K562 (cell line): Measurements from ENCODE around the gene C1orf94. TPM values are rescaled to one million over a fixed set of nuclear protein-coding genes. Genes with fewer than 3 reads are reported as not detected.

Source experiments
- ATAC-seq: fragments of 200-7000 bp; cut with Tn5 transposase; 3 replicates; pipeline ENCODE4 v1.9.1; 2020; ENCODE audit warnings: moderate library complexity
- BruUV-seq: library from RNA; stranded (reverse); fragments of 400-500 nt; replicated peaks from 2 replicates; lab custom pipeline; 2021; lab: Mats Ljungman, UMichigan
- CTCF ChIA-PET: fragments of 300-600 bp; formaldehyde crosslinking; extraction: SDS; loops from one replicate; lab custom pipeline; 2021; ENCODE audit warnings: low intra/inter-chr PET ratio; lab: Yijun Ruan, JAX
- POLR2A ChIA-PET: fragments of 300-600, 350-650 bp; sonication (Branson Sonifier 250); formaldehyde crosslinking; extraction: SDS; loops from one replicate; lab custom pipeline; 2021; ENCODE audit warnings: antibody characterized with exemption, inconsistent platforms; lab: Yijun Ruan, JAX
- DNase-seq, 4 experiments: peaks; one replicate each; pipeline versions ENCODE4 v3.0.0 to v3.0.0-alpha.2; 2011 to 2018; ENCODE audit warnings: low spot score in 3 of 4, mixed read lengths in 3 of 4; ENCODE audit errors: extremely low read depth in 1 of 4
- FAIRE-seq: peaks from 2 replicates; lab custom pipeline; 2011; peaks lifted over from hg19 to GRCh38; lab: Jason Lieb, UNC
- H2AFZ ChIP-seq: 2 replicates; pipeline ENCODE4 v1.6.0; 2011; ENCODE audit warnings: low read depth, low read length, control low read depth, inconsistent platforms
- H3K27ac ChIP-seq: fragments of 200-600 bp; 3 replicates; pipeline ENCODE4 v1.8.0; 2011; ENCODE audit warnings: low read depth, mild to moderate bottlenecking, control low read depth, inconsistent platforms, low read length, moderate library complexity, mixed read lengths; ENCODE audit errors: extremely low read depth
- H3K27me3 ChIP-seq, 2 experiments: fragments of 300-600 bp in 1 of 2; 2 replicates in 1 of 2; 3 replicates in 1 of 2; pipeline versions ENCODE4 v1.6.0 to v1.8.0; 2011; ENCODE audit warnings: inconsistent platforms in 2 of 2, low read length in 2 of 2, mild to moderate bottlenecking in 1 of 2, mixed read lengths in 1 of 2, moderate library complexity in 1 of 2; ENCODE audit not compliant: control insufficient read depth in 2 of 2, insufficient read depth in 2 of 2
- H3K36me3 ChIP-seq: fragments of 300-600 bp; 3 replicates; pipeline ENCODE4 v1.8.0; 2011; ENCODE audit warnings: mild to moderate bottlenecking, low read length, inconsistent platforms; ENCODE audit not compliant: control insufficient read depth, insufficient read depth
- H3K4me1 ChIP-seq, 2 experiments: fragments of 200-600 bp in 1 of 2; replicated peaks in 1 of 2; 2 replicates in 1 of 2; 3 replicates in 1 of 2; pipeline versions ENCODE4 v1.5.1 to v1.8.0; 2011; ENCODE audit warnings: inconsistent platforms in 2 of 2, low read length in 2 of 2, mild to moderate bottlenecking in 1 of 2, mixed read lengths in 1 of 2, moderate library complexity in 1 of 2; ENCODE audit not compliant: control insufficient read depth in 2 of 2, insufficient read depth in 2 of 2
- H3K4me2 ChIP-seq: 2 replicates; pipeline ENCODE4 v1.6.1; 2011; ENCODE audit warnings: low read length, control low read depth, inconsistent platforms, mixed read lengths; ENCODE audit not compliant: insufficient read depth
- H3K4me3 ChIP-seq: fragments of 200-600 bp; sonication (generic), shearing (Covaris generic); 2 replicates; pipeline ENCODE4 v1.5.1; 2016; ENCODE audit warnings: control low read depth, inconsistent platforms
- H3K79me2 ChIP-seq: fragments of 200-600 bp; 3 replicates; pipeline ENCODE4 v1.8.0; 2011; ENCODE audit warnings: low read length, inconsistent platforms; ENCODE audit not compliant: control insufficient read depth, insufficient read depth
- H3K9ac ChIP-seq, 2 experiments: 2 replicates each; pipeline versions ENCODE4 v1.6.0 to v1.6.1; 2011; ENCODE audit warnings: low read depth in 2 of 2, low read length in 2 of 2, control low read depth in 1 of 2, inconsistent platforms in 1 of 2, mild to moderate bottlenecking in 1 of 2, mixed read lengths in 1 of 2; ENCODE audit not compliant: insufficient read depth in 1 of 2
- H3K9me1 ChIP-seq: one replicate; pipeline ENCODE4 v1.6.0; 2011; ENCODE audit warnings: inconsistent platforms, mild to moderate bottlenecking, low read length, moderate library complexity; ENCODE audit not compliant: control insufficient read depth, insufficient read depth
- H3K9me3 ChIP-seq: replicated peaks from 2 replicates; pipeline ENCODE4 v1.5.1; 2011; ENCODE audit warnings: low read depth, low read length, inconsistent platforms; ENCODE audit not compliant: control insufficient read depth, insufficient read depth
- H4K20me1 ChIP-seq: replicated peaks from 2 replicates; pipeline ENCODE4 v1.6.1; 2011; ENCODE audit warnings: low read length, inconsistent platforms, mixed read lengths; ENCODE audit not compliant: control insufficient read depth, insufficient read depth
- TBP ChIP-seq: optimal IDR thresholded peaks from 2 replicates; pipeline ENCODE3; 2011; ENCODE audit warnings: low read depth, low read length, improper control_type of control experiment
- TCF3 ChIP-seq: sonication (generic); formaldehyde crosslinking; IDR thresholded peaks from 2 replicates; pipeline ENCODE4 v1.4.0; 2020; ENCODE audit warnings: mild to moderate bottlenecking, missing genetic modification reagents
- ZNF134 ChIP-seq: fragments of 250-450 bp; sonication (Bioruptor Pico); conservative IDR thresholded peaks from 2 replicates; pipeline ENCODE4 v1.4.0; 2020
- WGBS: fragments of 100-300 bp; shearing (Covaris generic); methylation state at CpG from one replicate; pipeline ENCODE4 v1.1.6; 2016; ENCODE audit warnings: low coverage, mixed read lengths; ENCODE audit not compliant: insufficient coverage; ENCODE audit errors: missing lambda C conversion rate; 5-methylcytosine and 5-hydroxymethylcytosine counted together
- in situ Hi-C: fragments of 300-500 bp; cut with MboI; formaldehyde crosslinking; loops from 4 replicates; pipeline ENCODE4 v1.15.0; 2018; ENCODE audit warnings: inconsistent platforms, mixed read lengths
- intact Hi-C: fragments of 100-400 bp; cut with micrococcal nuclease; formaldehyde crosslinking; loops from 2 replicates; pipeline ENCODE4 v1.14.2; 2022
- polyA plus RNA-seq, 8 experiments: library from polyadenylated mRNA; depleted of rRNA in 4 of 8; stranded (reverse) in 5 of 8; unstranded in 3 of 8; fragments of >200 nt; fragmentation: Nextera tagmentation in 2 of 8; fragmentation: Illumina TruSeq in 1 of 8; extraction: Ambion mirVana in 2 of 8; extraction: Trizol in 1 of 8; gene quantifications; 2 replicates each; pipeline versions ENCODE4 v1.2.1 to v1.2.3, GENCODE V29; 2011 to 2014; ENCODE audit warnings: inconsistent platforms in 1 of 8, missing spikeins in 1 of 8
- total RNA-seq, 7 experiments: library from RNA; depleted of rRNA in 6 of 7; stranded (reverse); fragments of >200 nt in 6 of 7; fragmentation: Illumina TruSeq in 2 of 7; extraction: Trizol in 2 of 7; gene quantifications; 2 replicates each; pipeline versions ENCODE4 v1.2.1 to v1.2.3, GENCODE V29; 2011 to 2021; ENCODE audit warnings: low replicate concordance in 1 of 7
- TF ChIP-seq, protein P1 (sequence below): fragments of 250-450 bp; sonication (Bioruptor Pico); IDR thresholded peaks from 2 replicates; pipeline ENCODE4 v1.5.0; 2021; ENCODE audit warnings: mild to moderate bottlenecking, moderate library complexity

C1orf94 gene
- total and polyA plus RNA-seq, 9 of the 15 experiments (the other 6 are each of a cell fraction or from before 2014, with no cell fraction given), result not detected

DNA sequence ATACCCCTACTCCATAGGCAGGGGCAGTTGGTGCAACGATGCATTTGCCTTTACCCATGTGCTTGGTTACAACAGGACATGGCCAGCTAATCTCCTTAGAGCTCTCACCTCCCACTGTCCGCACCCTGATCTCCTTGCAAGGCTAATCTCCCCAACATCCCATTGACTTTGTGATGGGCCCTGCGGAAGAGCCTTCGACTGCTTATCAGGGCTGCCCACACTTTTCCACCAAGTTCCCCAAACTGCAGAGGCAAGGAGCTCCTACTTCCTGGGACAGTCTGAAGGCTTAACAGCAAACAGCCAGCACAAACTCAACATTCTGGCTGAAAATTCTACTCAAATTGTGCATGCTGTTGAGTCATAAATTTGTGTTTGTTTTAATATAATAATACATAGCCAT lies 36.0 kb downstream of the C1orf94 start:
- no peaks in the 10 kb centered on the region for H3K4me1 ChIP-seq
- H3K9me1 ChIP-seq, result no peaks in the 10 kb centered on the region
- intact Hi-C loops (no loop called here), in situ Hi-C loops (no loop called here)
- H3K27me3 ChIP-seq, result peaks cover 0 to 14% of the 10 kb centered on the region in 2 experiments; a peak in 1 of 5 replicates
- no TSS peak for BruUV-seq
- DNase-seq (peak in 1 of 4 experiments; percentile 11), FAIRE-seq (no peak), ATAC-seq (no peak)
- no peak overlapping the region for H2AFZ ChIP-seq
- 0% methylated on average over 4 of the region's 4 CpGs for WGBS
- TF ChIP-seq, protein P1, sequence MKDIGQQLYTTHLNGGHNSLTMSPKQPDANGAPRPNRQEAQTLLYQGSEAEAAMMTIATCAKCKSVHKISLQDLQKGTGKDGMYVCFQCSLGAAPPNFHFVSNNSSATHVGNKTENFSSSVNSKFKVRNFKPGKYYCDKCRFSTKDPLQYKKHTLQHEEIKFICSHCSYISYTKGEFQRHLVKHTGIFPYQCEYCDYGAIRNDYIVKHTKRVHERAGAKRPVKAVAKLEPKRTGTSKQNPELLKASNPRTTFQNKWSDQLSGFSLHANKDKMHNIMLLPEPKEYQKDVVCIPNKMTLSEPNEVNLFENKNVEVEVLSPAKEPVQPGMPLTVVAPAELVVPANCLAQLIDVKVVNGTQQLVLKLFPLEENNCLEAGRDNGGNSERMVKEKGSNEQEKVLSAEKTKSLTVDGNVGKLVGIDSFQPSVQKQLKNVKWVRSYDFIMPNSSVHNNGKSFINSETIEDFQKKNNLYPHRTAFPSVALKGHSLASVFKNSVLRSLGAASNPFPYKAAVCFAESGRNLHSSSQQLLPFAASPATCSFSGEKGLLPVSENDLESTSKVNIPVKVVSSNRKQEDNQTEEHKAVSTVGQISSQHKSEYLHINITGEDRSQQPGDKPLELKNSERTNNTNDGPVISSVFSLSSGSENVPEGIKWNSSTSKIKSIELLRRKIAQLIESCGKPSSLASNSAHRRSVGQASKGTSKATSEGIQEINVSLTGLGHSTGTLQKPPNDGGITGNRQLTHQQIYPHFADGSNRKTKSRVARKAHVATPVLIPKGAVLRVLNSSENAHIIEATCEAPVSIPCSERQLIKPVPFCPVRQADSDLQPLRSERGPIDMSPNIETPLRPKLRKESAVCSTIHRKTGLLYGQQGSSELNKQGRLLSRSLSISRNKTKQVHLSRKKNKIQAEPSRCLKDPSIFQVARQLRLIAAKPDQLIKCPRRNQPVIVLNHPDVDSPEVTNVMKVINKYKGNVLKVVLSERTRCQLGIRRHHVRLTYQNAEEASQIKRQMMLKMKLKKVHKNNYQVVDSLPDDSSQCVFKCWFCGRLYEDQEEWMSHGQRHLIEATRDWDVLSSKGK, result no peak
- TF ChIP-seq TCF3 (CRISPR knock-in tag), result peak; percentile 47; the same call in 1 of the 2 replicates
- peak; percentile 72 for TF ChIP-seq ZNF134 (CRISPR knock-in tag)
- no peak for TF ChIP-seq TBP
- H3K9me3 ChIP-seq, result no peaks in the 10 kb centered on the region
- ChIA-PET POLR2A (interaction anchor here (0.7 to 1.0 kb wide), 2 partner anchors 9 to 1008 kb away, joined by 3 read pairs; no protein-coding TSS in a partner anchor), CTCF (no interaction called here)
- no peak overlapping the region for H3K4me3 ChIP-seq
- H3K36me3 ChIP-seq, result no peaks in the 10 kb centered on the region
- no peak overlapping the region for H3K27ac ChIP-seq
- H3K9ac ChIP-seq, result no peak overlapping the region
- H4K20me1 ChIP-seq, result no peaks in the 10 kb centered on the region
- H3K79me2 ChIP-seq, result no peaks in the 10 kb centered on the region
- H3K4me2 ChIP-seq, result no peak overlapping the region
